WERI-Rb-1 (cell line): ENCODE measurements around the gene SCIN.

ENCODE experiments used
- DNase-seq: peaks from one replicate; pipeline ENCODE4 v3.0.0-alpha.2; 2020
- H3K27ac ChIP-seq: fragments of 250-450 bp; sonication (Bioruptor Pico); 2 replicates; pipeline ENCODE4 v1.5.1; 2020; ENCODE audit warnings: mild to moderate bottlenecking, moderate library complexity
- H3K27me3 ChIP-seq: fragments of 250-450 bp; sonication (Bioruptor Pico); 2 replicates; pipeline ENCODE4 v1.5.1; 2021; ENCODE audit warnings: mild to moderate bottlenecking, low read depth, moderate library complexity; ENCODE audit not compliant: insufficient read depth, severe bottlenecking
- H3K36me3 ChIP-seq: fragments of 250-450 bp; sonication (Bioruptor Pico); 2 replicates; pipeline ENCODE4 v1.5.1; 2020; ENCODE audit warnings: mild to moderate bottlenecking, moderate library complexity
- H3K4me3 ChIP-seq: 2 replicates; pipeline ENCODE4 v1.5.1; 2011; ENCODE audit warnings: low read depth, mild to moderate bottlenecking, control low read depth, low read length
- H3K9me3 ChIP-seq: fragments of 250-450 bp; sonication (Bioruptor Pico); 2 replicates; pipeline ENCODE4 v1.5.1; 2021; ENCODE audit warnings: mild to moderate bottlenecking, moderate library complexity; ENCODE audit not compliant: severe bottlenecking
- CTCF ChIP-seq: IDR thresholded peaks from 2 replicates; pipeline ENCODE4 v1.5.1; 2011; ENCODE audit warnings: low read depth, mild to moderate bottlenecking, control low read depth, inconsistent platforms, low read length

The SCIN gene

GRCh38 chr7:12564996-12565764 is 5.3 kb upstream of the SCIN start:
- H3K9me3 ChIP-seq, result no peaks in the 10 kb centered on the region
- no peaks in the 10 kb centered on the region for H3K36me3 ChIP-seq
- DNase-seq, result no peak
- H3K27ac ChIP-seq, result no peak overlapping the region
- TF ChIP-seq CTCF, result no peak
- no peaks in the 10 kb centered on the region for H3K27me3 ChIP-seq
- no peak overlapping the region for H3K4me3 ChIP-seq

GRCh38 chr7:12565873-12566272 is 4.6 kb upstream of the SCIN start:
- H3K9me3 ChIP-seq, result no peaks in the 10 kb centered on the region
- H3K36me3 ChIP-seq, result no peaks in the 10 kb centered on the region
- H3K4me3 ChIP-seq, result no peak overlapping the region
- H3K27me3 ChIP-seq, result no peaks in the 10 kb centered on the region
- no peak for TF ChIP-seq CTCF
- no peak for DNase-seq
- H3K27ac ChIP-seq, result no peak overlapping the region

GRCh38 chr7:12567015-12567414 is 3.5 kb upstream of the SCIN start:
- no peak for TF ChIP-seq CTCF
- Histone ChIP-seq H3K4me3 (no peak overlapping the region), H3K27ac (no peak overlapping the region), H3K9me3 (no peaks in the 10 kb centered on the region), H3K27me3 (no peaks in the 10 kb centered on the region), H3K36me3 (no peaks in the 10 kb centered on the region)
- no peak for DNase-seq

- Histone ChIP-seq H3K27ac (no peak overlapping the region), H3K9me3 (no peaks in the 10 kb centered on the region), H3K36me3 (no peaks in the 10 kb centered on the region), H3K4me3 (no peak overlapping the region), H3K27me3 (no peaks in the 10 kb centered on the region)
- no peak for TF ChIP-seq CTCF
- no peak for DNase-seq
Observed at GRCh38 chr7:12569673-12570072, 847 bp upstream of the SCIN start.

GRCh38 chr7:12570168-12570533 is 369 bp upstream of the SCIN start:
- H3K9me3 ChIP-seq, result no peaks in the 10 kb centered on the region
- DNase-seq, result no peak
- no peaks in the 10 kb centered on the region for H3K36me3 ChIP-seq
- no peak overlapping the region for H3K27ac ChIP-seq
- no peaks in the 10 kb centered on the region for H3K27me3 ChIP-seq
- TF ChIP-seq CTCF, result no peak
- no peak overlapping the region for H3K4me3 ChIP-seq

GRCh38 chr7:12571691-12572090 is 1.2 kb downstream of the SCIN start:
- no peaks in the 10 kb centered on the region for H3K36me3 ChIP-seq
- H3K27ac ChIP-seq, result no peak overlapping the region
- TF ChIP-seq CTCF, result no peak
- DNase-seq, result no peak
- H3K27me3 ChIP-seq, result no peaks in the 10 kb centered on the region
- H3K4me3 ChIP-seq, result no peak overlapping the region
- H3K9me3 ChIP-seq, result no peaks in the 10 kb centered on the region
